Measurements from ENCODE around the gene UCP3. TPM values are rescaled to one million over a fixed set of nuclear protein-coding genes. Genes with fewer than 3 reads are reported as not detected.
"Not testable (repeated sequence)": the region's sequence is repeated elsewhere in the genome, so short reads cannot be mapped to it uniquely, and the experiment has no call there.

Gene UCP3
- total RNA-seq, 2 experiments from 2014 or later, result 3.3 to 5.2 TPM

DNA sequence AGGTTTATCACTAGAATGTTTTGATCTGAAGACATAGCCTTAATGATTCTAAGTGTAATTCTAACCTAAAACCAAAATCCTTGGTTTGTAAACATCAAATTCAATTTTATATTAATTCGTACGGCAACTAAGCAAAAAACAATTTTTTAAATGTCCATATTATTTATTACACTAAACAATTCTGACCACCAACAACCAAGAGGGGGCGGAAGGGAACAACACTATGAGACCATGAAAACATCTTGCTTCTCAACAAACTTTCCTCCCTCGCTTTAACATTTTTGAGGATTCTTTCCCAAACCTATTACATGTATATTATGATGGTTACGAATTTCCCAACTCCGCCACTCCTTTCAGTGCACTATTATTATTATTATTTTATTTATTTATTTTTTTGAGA lies 19.7 kb downstream of the UCP3 start:
- CTCF ChIA-PET, result interaction anchor here (1.2 kb wide), 1 partner anchor 9 kb away, joined by 5 read pairs; no protein-coding TSS in a partner anchor
- no peaks in the 10 kb centered on the region for H3K27me3 Mint-ChIP-seq

DNA sequence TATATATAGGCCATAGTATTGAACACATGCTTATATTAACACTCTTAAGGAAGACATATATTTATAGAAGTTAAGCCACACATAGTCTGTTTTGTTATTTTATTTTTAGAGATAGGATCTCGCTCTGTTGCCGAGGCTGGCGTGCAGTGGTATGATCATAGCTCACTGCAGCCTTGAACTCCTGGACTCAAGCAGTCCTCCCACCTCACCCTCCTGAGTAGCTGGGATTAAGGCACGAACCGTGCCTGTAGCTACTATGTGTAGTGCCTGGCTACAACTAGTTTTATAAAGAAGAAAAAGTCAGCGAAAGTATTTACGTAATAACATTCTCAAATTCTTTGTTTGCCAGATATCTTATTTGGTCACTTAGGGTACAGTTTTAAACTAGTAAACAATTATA lies 20.7 kb downstream of the UCP3 start:
- CTCF ChIA-PET, result interaction anchor here (1.2 kb wide), 1 partner anchor 8 kb away, joined by 5 read pairs; no protein-coding TSS in a partner anchor
- no peaks in the 10 kb centered on the region for H3K27me3 Mint-ChIP-seq
- H3K27ac Mint-ChIP-seq, result no peak overlapping the region
- ATAC-seq (no peak), DNase-seq (no peak)
- no peaks in the 10 kb centered on the region for H3K9me3 Mint-ChIP-seq (ENCODE audit: low read depth)
- peaks cover 23% of the 10 kb centered on the region for H3K4me1 Mint-ChIP-seq
- no peak overlapping the region for H3K4me3 Mint-ChIP-seq
- H3K36me3 Mint-ChIP-seq, result peaks cover 2% of the 10 kb centered on the region

More for the DNA sequence above, 19.7 kb downstream of the UCP3 start:
- DNase-seq (no peak), ATAC-seq (no peak)
- H3K27ac Mint-ChIP-seq, result no peak overlapping the region
- H3K4me1 Mint-ChIP-seq, result peaks cover 14% of the 10 kb centered on the region
- no peaks in the 10 kb centered on the region for H3K9me3 Mint-ChIP-seq (ENCODE audit: low read depth)
- peaks cover 2% of the 10 kb centered on the region for H3K36me3 Mint-ChIP-seq
- no peak overlapping the region for H3K4me3 Mint-ChIP-seq

GRCh38 chr11:73985661-73986060 lies 23.2 kb downstream of the UCP3 start:
- Mint-ChIP-seq H3K36me3 (peaks cover 19% of the 10 kb centered on the region), H3K4me1 (peaks cover 23% of the 10 kb centered on the region)
- DNase-seq; H3K27ac Mint-ChIP-seq; H3K4me3 Mint-ChIP-seq; H3K27me3 Mint-ChIP-seq; ATAC-seq; H3K9me3 Mint-ChIP-seq (ENCODE audit: low read depth): not testable (repeated sequence)
- CTCF ChIA-PET, result interaction anchor here (0.9 kb wide), 1 partner anchor 59 kb away, joined by 3 read pairs; no protein-coding TSS in a partner anchor

- Mint-ChIP-seq H3K27me3 (no peaks in the 10 kb centered on the region), H3K9me3 (ENCODE audit: low read depth) (no peaks in the 10 kb centered on the region), H3K4me1 (peaks cover 39% of the 10 kb centered on the region), H3K4me3 (peak overlapping the region; percentile 93), H3K36me3 (peaks cover 33% of the 10 kb centered on the region), H3K27ac (peak overlapping the region; percentile 97)
- DNase-seq (no peak), ATAC-seq (no peak)
- CTCF ChIA-PET, result interaction anchor here (1.2 to 1.9 kb wide), 3 partner anchors 11 to 33 kb away, joined by 3 to 13 read pairs (median 4); no protein-coding TSS in a partner anchor
These were observed 24.9 kb downstream of the UCP3 start for GRCh38 chr11:73983741-73984538.

GRCh38 chr11:73982990-73983740 lies 25.7 kb downstream of the UCP3 start:
- Mint-ChIP-seq H3K4me1 (peaks cover 47% of the 10 kb centered on the region), H3K27ac (peak overlapping the region; percentile 97), H3K4me3 (peak overlapping the region; percentile 93), H3K9me3 (ENCODE audit: low read depth) (no peaks in the 10 kb centered on the region), H3K27me3 (no peaks in the 10 kb centered on the region), H3K36me3 (peaks cover 41% of the 10 kb centered on the region)
- CTCF ChIA-PET, result interaction anchor here (0.8 to 1.9 kb wide), 6 partner anchors 9 to 33 kb away, joined by 3 to 13 read pairs (median 4); no protein-coding TSS in a partner anchor
- DNase-seq (peak; percentile 98), ATAC-seq (peak; percentile 84)

GRCh38 chr11:73982595-73982989 lies 26.3 kb downstream of the UCP3 start, which contains the start of gene UCP2:
Gene UCP2, minus strand, starts transcription at chr11:73982843. Its CDS starts 4,465 bp downstream, at chr11:73978378.
- CTCF ChIA-PET, result interaction anchor here (0.8 to 1.9 kb wide), 6 partner anchors 8 to 188 kb away, joined by 3 to 5 read pairs (median 4); partner anchors contain the start of genes C2CD3 and PPME1
- Mint-ChIP-seq H3K27me3 (no peaks in the 10 kb centered on the region), H3K4me1 (peaks cover 51% of the 10 kb centered on the region), H3K4me3 (peak within 1 kb of the TSS; percentile 93), H3K9me3 (ENCODE audit: low read depth) (no peaks in the 10 kb centered on the region), H3K27ac (peak within 1 kb of the TSS; percentile 97), H3K36me3 (peaks cover 46% of the 10 kb centered on the region)
- ATAC-seq, result peak; percentile 74
- peak; percentile 91 for DNase-seq

DNA sequence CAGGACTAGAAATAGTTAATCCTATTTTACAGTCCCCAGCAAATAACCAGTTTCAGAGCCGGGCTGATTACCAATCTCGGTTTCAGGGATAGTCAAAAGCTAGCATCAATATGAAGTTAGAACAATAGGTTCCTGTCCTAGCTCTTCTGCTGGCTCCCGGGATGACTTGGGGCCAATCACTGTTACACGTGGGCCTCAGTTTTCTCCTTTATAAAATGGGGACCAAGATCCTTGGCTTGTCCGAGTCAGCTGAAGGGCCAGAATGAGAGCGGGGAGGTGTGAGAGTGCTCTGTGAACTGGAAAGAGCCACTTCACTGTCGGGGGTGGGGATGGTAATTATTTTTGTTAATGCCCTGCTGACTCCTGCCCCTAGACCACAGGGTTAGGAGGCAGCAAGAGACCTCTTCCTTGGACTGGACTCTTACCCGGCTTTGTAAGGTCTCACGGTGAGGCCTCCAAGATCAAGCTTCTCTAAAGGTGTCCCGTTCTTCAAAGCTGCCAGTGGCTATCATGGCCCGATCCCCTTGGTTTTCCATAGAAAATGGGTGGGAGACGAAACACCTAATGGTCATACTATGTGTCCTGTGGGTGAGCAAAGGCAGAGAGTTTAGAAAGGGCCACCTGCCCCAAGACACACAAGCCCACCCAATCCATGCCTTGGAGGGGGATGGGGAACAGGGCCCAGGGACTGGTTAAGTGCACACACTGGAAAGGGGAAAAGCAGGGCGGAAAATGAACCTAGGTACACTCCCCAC lies 27.7 kb downstream of the UCP3 start:
- DNase-seq (no peak), ATAC-seq (no peak)
- Mint-ChIP-seq H3K27ac (peak overlapping the region; percentile 97), H3K4me3 (peak overlapping the region; percentile 93), H3K27me3 (no peaks in the 10 kb centered on the region), H3K36me3 (peaks cover 58% of the 10 kb centered on the region), H3K4me1 (peaks cover 64% of the 10 kb centered on the region), H3K9me3 (ENCODE audit: low read depth) (no peaks in the 10 kb centered on the region)
- CTCF ChIA-PET, result interaction anchor here (1.1 to 3.0 kb wide), 5 partner anchors 11 to 190 kb away, joined by 3 to 13 read pairs (median 4); partner anchors contain the start of genes C2CD3 and PPME1

GRCh38 chr11:73980001-73980961 lies 28.6 kb downstream of the UCP3 start:
- H3K27ac Mint-ChIP-seq, result peak overlapping the region; percentile 97
- peak overlapping the region; percentile 93 for H3K4me3 Mint-ChIP-seq
- H3K9me3 Mint-ChIP-seq (ENCODE audit: low read depth), result no peaks in the 10 kb centered on the region
- CTCF ChIA-PET, result interaction anchor here (0.8 to 3.0 kb wide), 11 partner anchors 8 to 276 kb away, joined by 3 to 13 read pairs (median 7); partner anchors contain the start of genes C2CD3 and PPME1
- peak; percentile 92 for DNase-seq
- ATAC-seq, result peak; percentile 43
- H3K27me3 Mint-ChIP-seq, result no peaks in the 10 kb centered on the region
- peaks cover 66% of the 10 kb centered on the region for H3K4me1 Mint-ChIP-seq
- H3K36me3 Mint-ChIP-seq, result peaks cover 66% of the 10 kb centered on the region

DNA sequence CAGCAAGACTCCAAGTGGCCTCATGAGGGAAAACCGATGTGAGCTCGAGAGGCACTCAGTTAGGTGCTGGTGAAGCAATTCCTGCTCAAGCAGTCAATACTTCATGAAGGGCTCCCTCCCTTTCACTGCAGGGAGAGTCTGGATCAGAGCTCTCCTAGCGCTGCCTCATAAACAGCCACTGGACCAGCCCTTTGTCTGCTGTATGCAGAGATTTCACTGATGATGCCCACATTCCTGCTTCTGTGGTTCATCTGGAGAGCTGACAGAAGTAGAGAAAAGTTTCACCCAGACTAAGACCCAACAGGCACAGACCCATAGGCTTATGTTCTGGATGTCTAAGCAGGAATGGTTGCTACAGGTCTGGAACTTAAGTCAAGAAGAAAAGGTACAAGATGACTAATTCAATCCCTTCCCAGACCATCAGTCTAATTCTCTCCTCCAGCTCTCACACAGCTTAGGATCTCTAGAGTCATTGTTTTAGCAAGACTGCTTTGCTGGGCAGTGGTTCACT lies 30.3 kb downstream of the UCP3 start:
- ATAC-seq (no peak), DNase-seq (no peak)
- CTCF ChIA-PET, result interaction anchor here (1.0 to 3.0 kb wide), 2 partner anchors 16 to 27 kb away, joined by 3 to 13 read pairs; no protein-coding TSS in a partner anchor
- Mint-ChIP-seq H3K4me3 (peak overlapping the region; percentile 55), H3K4me1 (peaks cover 71% of the 10 kb centered on the region), H3K27ac (peak overlapping the region; percentile 97), H3K9me3 (ENCODE audit: low read depth) (no peaks in the 10 kb centered on the region), H3K36me3 (peaks cover 81% of the 10 kb centered on the region), H3K27me3 (no peaks in the 10 kb centered on the region)

DNA sequence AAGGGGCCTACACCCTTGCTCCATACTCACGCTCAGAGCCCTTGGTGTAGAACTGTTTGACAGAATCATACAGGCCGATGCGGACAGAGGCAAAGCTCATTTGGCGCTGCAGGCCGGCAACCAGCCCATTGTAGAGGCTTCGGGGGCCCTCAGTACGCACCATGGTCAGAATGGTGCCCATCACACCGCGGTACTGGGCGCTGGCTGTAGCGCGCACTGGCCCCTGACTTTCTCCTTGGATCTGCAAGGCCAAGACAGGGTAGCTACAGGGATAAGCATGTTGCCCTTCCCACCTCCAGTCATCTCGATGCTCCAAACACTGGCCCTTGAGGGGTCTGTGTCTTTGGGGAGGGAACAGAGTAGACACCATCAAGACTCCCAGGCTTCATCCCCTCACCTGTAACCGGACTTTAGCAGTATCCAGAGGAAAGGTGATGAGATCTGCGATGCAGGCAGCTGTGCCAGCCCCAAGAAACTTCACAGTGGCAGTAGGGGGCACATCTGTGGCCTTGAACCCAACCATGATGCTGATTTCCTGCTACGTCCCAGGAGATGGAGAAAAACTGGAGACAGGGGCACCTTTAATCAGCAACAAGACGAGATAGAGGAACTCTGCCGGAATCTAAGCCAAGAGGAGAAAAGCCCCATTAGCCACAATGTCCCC lies 30.9 kb downstream of the UCP3 start:
- peaks cover 74% of the 10 kb centered on the region for H3K4me1 Mint-ChIP-seq
- DNase-seq, result no peak
- H3K27ac Mint-ChIP-seq, result peak overlapping the region; percentile 64
- H3K4me3 Mint-ChIP-seq, result no peak overlapping the region
- CTCF ChIA-PET, result no interaction called here
- no peak for ATAC-seq
- H3K36me3 Mint-ChIP-seq, result peaks cover 82% of the 10 kb centered on the region
- H3K9me3 Mint-ChIP-seq (ENCODE audit: low read depth), result no peaks in the 10 kb centered on the region
- no peaks in the 10 kb centered on the region for H3K27me3 Mint-ChIP-seq

- DNase-seq, result no peak
- no peaks in the 10 kb centered on the region for H3K27me3 Mint-ChIP-seq
- ATAC-seq, result no peak
- H3K9me3 Mint-ChIP-seq (ENCODE audit: low read depth), result no peaks in the 10 kb centered on the region
- no peak overlapping the region for H3K4me3 Mint-ChIP-seq
- H3K27ac Mint-ChIP-seq, result peak overlapping the region; percentile 59
- CTCF ChIA-PET, result interaction anchor here (0.8 to 1.1 kb wide), 2 partner anchors 13 to 21 kb away, joined by 3 read pairs; no protein-coding TSS in a partner anchor
- peaks cover 80% of the 10 kb centered on the region for H3K4me1 Mint-ChIP-seq
- peaks cover 73% of the 10 kb centered on the region for H3K36me3 Mint-ChIP-seq
These were observed 32.3 kb downstream of the UCP3 start for GRCh38 chr11:73976451-73977151.

Data from activated CD8-positive, alpha-beta memory T cell treated with anti-CD3 and anti-CD28 coated beads, Interleukin-2, amount 10 ng/mL, durations not matched to agents 7 days and 5 days (primary cell).